Endothelial cell of umbilical vein (primary cell): ENCODE data around the gene EPB41L3. TPM values are rescaled to one million over a fixed set of nuclear protein-coding genes. Genes with fewer than 3 reads are reported as not detected.
A peak's percentile ranks its signal among the peaks of the same experiment; 100 is the strongest.

Experiments
- BruUV-seq: library from RNA; stranded (reverse); fragments of 400-500 nt; replicated peaks from 2 replicates; lab custom pipeline; 2021; lab: Mats Ljungman, UMichigan
- CTCF ChIA-PET: fragments of 300-600, 350-600 bp; sonication (Branson Sonifier 250); formaldehyde crosslinking; loops from one replicate; lab custom pipeline; 2021; ENCODE audit warnings: antibody characterized with exemption, inconsistent platforms; lab: Charles Lee
- POLR2A ChIA-PET: fragments of 300-600, 350-600 bp; sonication (Branson Sonifier 250); formaldehyde crosslinking; loops from one replicate; lab custom pipeline; 2021; ENCODE audit warnings: antibody characterized with exemption, inconsistent platforms; lab: Charles Lee
- DNase-seq: peaks from one replicate; pipeline ENCODE4 v3.0.0-alpha.2; 2011; ENCODE audit warnings: low read depth, low spot score
- FAIRE-seq: peaks from 2 replicates; lab custom pipeline; 2011; peaks lifted over from hg19 to GRCh38; lab: Jason Lieb, UNC
- H2AFZ ChIP-seq: 2 replicates; pipeline ENCODE4 v1.6.0; 2012; ENCODE audit warnings: low read depth, low read length, control low read depth, inconsistent platforms
- H3K27ac ChIP-seq: 2 replicates; pipeline ENCODE4 v1.5.1; 2011; ENCODE audit warnings: low read depth, mild to moderate bottlenecking, control low read depth, low read length, moderate library complexity; ENCODE audit not compliant: insufficient read depth
- H3K27me3 ChIP-seq, 2 experiments: 2 replicates each; pipeline versions ENCODE4 v1.6.0 to v1.6.1; 2011; ENCODE audit warnings: low read length in 2 of 2, mixed read lengths in 1 of 2; ENCODE audit not compliant: control insufficient read depth in 2 of 2, insufficient read depth in 2 of 2
- H3K36me3 ChIP-seq, 2 experiments: 2 replicates in 1 of 2; 3 replicates in 1 of 2; pipeline ENCODE4 v1.5.1; 2011; ENCODE audit warnings: low read length in 2 of 2, mild to moderate bottlenecking in 1 of 2, moderate library complexity in 1 of 2; ENCODE audit not compliant: control insufficient read depth in 2 of 2, insufficient read depth in 2 of 2; ENCODE audit errors: extremely low read depth in 1 of 2
- H3K4me1 ChIP-seq: 3 replicates; pipeline ENCODE4 v1.5.1; 2011; ENCODE audit warnings: mild to moderate bottlenecking, low read length; ENCODE audit not compliant: control insufficient read depth, insufficient read depth; ENCODE audit errors: extremely low read depth
- H3K4me2 ChIP-seq: 2 replicates; pipeline ENCODE4 v1.6.1; 2011; ENCODE audit warnings: low read length, control low read depth, mixed read lengths; ENCODE audit not compliant: insufficient read depth
- H3K4me3 ChIP-seq, 3 experiments: fragments of 200-600 bp in 1 of 3; sonication (generic), shearing (Covaris generic) in 1 of 3; replicated peaks in 1 of 3; 2 replicates each; pipeline ENCODE4 v1.5.1; 2011 to 2016; ENCODE audit warnings: control low read depth in 3 of 3, low read length in 3 of 3, mild to moderate bottlenecking in 2 of 3, inconsistent platforms in 1 of 3, low read depth in 1 of 3, moderate library complexity in 1 of 3; ENCODE audit not compliant: insufficient read depth in 1 of 3
- H3K79me2 ChIP-seq: 2 replicates; pipeline ENCODE4 v1.6.0; 2012; ENCODE audit warnings: low read length, inconsistent platforms; ENCODE audit not compliant: control insufficient read depth, insufficient read depth
- H3K9ac ChIP-seq: replicated peaks from 2 replicates; pipeline ENCODE3; 2011; ENCODE audit warnings: low read length, control low read depth; ENCODE audit not compliant: insufficient read depth; ENCODE audit errors: extremely low read depth
- H3K9me1 ChIP-seq: replicated peaks from 3 replicates; pipeline ENCODE4 v1.6.0; 2011; ENCODE audit warnings: mild to moderate bottlenecking, low read length; ENCODE audit not compliant: control insufficient read depth, insufficient read depth; ENCODE audit errors: extremely low read depth
- H3K9me3 ChIP-seq: replicated peaks from 2 replicates; pipeline ENCODE4 v1.5.1; 2012; ENCODE audit warnings: low read length, inconsistent platforms; ENCODE audit not compliant: control insufficient read depth, insufficient read depth
- H4K20me1 ChIP-seq: replicated peaks from 2 replicates; pipeline ENCODE3; 2011; ENCODE audit warnings: mild to moderate bottlenecking, low read length; ENCODE audit not compliant: control insufficient read depth, insufficient read depth; ENCODE audit errors: extremely low read depth
- EZH2 ChIP-seq: IDR thresholded peaks from 2 replicates; pipeline ENCODE4 v1.6.1; 2012; ENCODE audit warnings: borderline replicate concordance, low read depth, mild to moderate bottlenecking, moderate library complexity, low read length, inconsistent platforms; ENCODE audit not compliant: severe bottlenecking
- FOS ChIP-seq: IDR thresholded peaks from 2 replicates; pipeline ENCODE4 v1.6.1; 2011; ENCODE audit warnings: mild to moderate bottlenecking, low read length, moderate library complexity, borderline replicate concordance; ENCODE audit not compliant: insufficient read depth
- GATA2 ChIP-seq: IDR thresholded peaks from 2 replicates; pipeline ENCODE4 v1.7.0; 2011; ENCODE audit warnings: low read depth, mild to moderate bottlenecking, moderate library complexity, mixed read lengths, low read length; ENCODE audit not compliant: insufficient read length, insufficient read depth
- JUN ChIP-seq: IDR thresholded peaks from 2 replicates; pipeline ENCODE4 v1.6.1; 2011; ENCODE audit warnings: borderline replicate concordance, low read depth; ENCODE audit not compliant: insufficient read length, insufficient read depth
- MYC ChIP-seq: IDR thresholded peaks from one replicate; pipeline ENCODE4 v1.6.1; 2011; ENCODE audit warnings: mild to moderate bottlenecking, low read depth, low read length
- POLR2A ChIP-seq: IDR thresholded peaks from 2 replicates; pipeline ENCODE4 v1.6.1; 2012; ENCODE audit warnings: low read depth, mild to moderate bottlenecking, control low read depth, low read length
- POLR2AphosphoS5 ChIP-seq: IDR thresholded peaks from 2 replicates; pipeline ENCODE4 v1.6.1; 2012; ENCODE audit warnings: low read depth, mild to moderate bottlenecking, control low read depth, low read length, moderate library complexity; ENCODE audit not compliant: insufficient read depth
- dilution Hi-C: fragments of 300-500 bp; cut with MboI; formaldehyde crosslinking; loops from one replicate; pipeline ENCODE4 v1.15.0; 2019; ENCODE audit warnings: low sequenced_read_pairs; ENCODE audit not compliant: extremely low pct_ligation_motif_present
- intact Hi-C: fragments of 100-400 bp; cut with micrococcal nuclease; formaldehyde crosslinking; loops from one replicate; pipeline ENCODE4 v1.10.0; 2022
- polyA plus RNA-seq, 4 experiments: library from polyadenylated mRNA; depleted of rRNA in 3 of 4; stranded (reverse) in 3 of 4; unstranded in 1 of 4; fragments of >200 nt; gene quantifications; 2 replicates each; pipeline versions ENCODE4 v1.2.1 to v1.2.3, GENCODE V29; 2011 to 2012; ENCODE audit warnings: missing spikeins in 1 of 4
- total RNA-seq: library from RNA; stranded (reverse); gene quantifications from 2 replicates; pipeline ENCODE4 v1.2.3, GENCODE V29; 2021
- TF ChIP-seq, protein P1 (sequence below): IDR thresholded peaks from 2 replicates; pipeline ENCODE4 v1.6.1; 2011; ENCODE audit not compliant: insufficient read depth, insufficient read length
- TF ChIP-seq, protein P2 (sequence below), 2 donors: IDR thresholded peaks; 1 replicate in 1 of 2; 2 replicates in 1 of 2; pipeline ENCODE4 v1.5.1; 2011; ENCODE audit warnings: low read length in 2 of 2, mild to moderate bottlenecking in 2 of 2, moderate library complexity in 2 of 2, control low read depth in 1 of 2, inconsistent platforms in 1 of 2, low read depth in 1 of 2; ENCODE audit not compliant: insufficient read depth in 1 of 2; ENCODE audit errors: extremely low read depth in 1 of 2

Gene EPB41L3
- total and polyA plus RNA-seq, 2 donors (not counting 3 experiments of a cell fraction or from before 2014, with no cell fraction given): 38.9 to 114 TPM

DNA sequence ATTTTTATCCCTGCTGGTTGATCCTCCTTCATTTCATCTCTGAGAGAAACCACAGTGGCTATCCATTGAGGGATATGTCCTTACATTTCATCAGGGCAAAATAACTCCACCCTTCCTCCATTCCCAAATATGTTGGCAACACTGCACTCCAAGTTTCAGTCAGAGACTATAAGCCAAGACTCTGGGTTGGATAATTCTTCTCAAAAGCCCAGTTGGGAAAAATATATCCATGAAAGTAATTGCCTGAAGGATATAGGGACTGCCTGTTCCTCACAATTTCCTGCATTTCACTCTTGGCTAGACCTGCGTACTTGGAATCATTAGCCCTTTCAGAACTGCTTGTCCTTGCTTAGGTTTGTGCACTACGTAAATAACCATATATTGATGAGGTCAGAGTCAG lies 27.9 kb upstream of the EPB41L3 start:
- DNase-seq (peak; percentile 14), FAIRE-seq (no peak)
- ChIA-PET CTCF (no interaction called here), POLR2A (no interaction called here)
- H2AFZ ChIP-seq: no peak overlapping the region
- no peaks in the 10 kb centered on the region for H3K27me3 ChIP-seq
- H3K4me2 ChIP-seq: no peak overlapping the region
- intact Hi-C loops: loop anchor here (2.0 kb wide), 1 partner anchor 29 kb away; the partner anchor contains the start of gene EPB41L3
- no TSS peak for BruUV-seq
- no peak overlapping the region for H3K4me3 ChIP-seq
- peaks cover 27% of the 10 kb centered on the region for H3K4me1 ChIP-seq
- dilution Hi-C loops: no loop called here
- H3K79me2 ChIP-seq: no peaks in the 10 kb centered on the region
- H4K20me1 ChIP-seq: no peaks in the 10 kb centered on the region
- H3K36me3 ChIP-seq: no peaks in the 10 kb centered on the region
- H3K27ac ChIP-seq: no peak overlapping the region
- no peak overlapping the region for H3K9ac ChIP-seq
- no peak for TF ChIP-seq EZH2
- TF ChIP-seq GATA2: no peak
- TF ChIP-seq MYC: no peak
- no peak for TF ChIP-seq FOS
- TF ChIP-seq JUN: no peak
- TF ChIP-seq POLR2A: no peak
- TF ChIP-seq, protein P1, sequence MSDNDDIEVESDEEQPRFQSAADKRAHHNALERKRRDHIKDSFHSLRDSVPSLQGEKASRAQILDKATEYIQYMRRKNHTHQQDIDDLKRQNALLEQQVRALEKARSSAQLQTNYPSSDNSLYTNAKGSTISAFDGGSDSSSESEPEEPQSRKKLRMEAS: no peak
- TF ChIP-seq, protein P2, sequence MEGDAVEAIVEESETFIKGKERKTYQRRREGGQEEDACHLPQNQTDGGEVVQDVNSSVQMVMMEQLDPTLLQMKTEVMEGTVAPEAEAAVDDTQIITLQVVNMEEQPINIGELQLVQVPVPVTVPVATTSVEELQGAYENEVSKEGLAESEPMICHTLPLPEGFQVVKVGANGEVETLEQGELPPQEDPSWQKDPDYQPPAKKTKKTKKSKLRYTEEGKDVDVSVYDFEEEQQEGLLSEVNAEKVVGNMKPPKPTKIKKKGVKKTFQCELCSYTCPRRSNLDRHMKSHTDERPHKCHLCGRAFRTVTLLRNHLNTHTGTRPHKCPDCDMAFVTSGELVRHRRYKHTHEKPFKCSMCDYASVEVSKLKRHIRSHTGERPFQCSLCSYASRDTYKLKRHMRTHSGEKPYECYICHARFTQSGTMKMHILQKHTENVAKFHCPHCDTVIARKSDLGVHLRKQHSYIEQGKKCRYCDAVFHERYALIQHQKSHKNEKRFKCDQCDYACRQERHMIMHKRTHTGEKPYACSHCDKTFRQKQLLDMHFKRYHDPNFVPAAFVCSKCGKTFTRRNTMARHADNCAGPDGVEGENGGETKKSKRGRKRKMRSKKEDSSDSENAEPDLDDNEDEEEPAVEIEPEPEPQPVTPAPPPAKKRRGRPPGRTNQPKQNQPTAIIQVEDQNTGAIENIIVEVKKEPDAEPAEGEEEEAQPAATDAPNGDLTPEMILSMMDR (IDR thresholded peaks at IDR 0.05; ENCODE audit: extremely low read depth in 1 of 2, insufficient read depth in 1 of 2, low read depth in 1 of 2, low read length in 2 of 2): no peak
- no peak for TF ChIP-seq POLR2AphosphoS5
- no peaks in the 10 kb centered on the region for H3K9me3 ChIP-seq
- peaks cover 2% of the 10 kb centered on the region for H3K9me1 ChIP-seq
